ENCODE results near the gene IGFBP1. TPM values are rescaled to one million over a fixed set of nuclear protein-coding genes. Genes with fewer than 3 reads are reported as not detected.
A peak's percentile ranks its signal among the peaks of the same experiment; 100 is the strongest.

Gene IGFBP1
- total and polyA plus RNA-seq, 2 of the 13 experiments (the other 11 are each of a cell fraction or from before 2014, with no cell fraction given), result 5.4 to 885 TPM

DNA sequence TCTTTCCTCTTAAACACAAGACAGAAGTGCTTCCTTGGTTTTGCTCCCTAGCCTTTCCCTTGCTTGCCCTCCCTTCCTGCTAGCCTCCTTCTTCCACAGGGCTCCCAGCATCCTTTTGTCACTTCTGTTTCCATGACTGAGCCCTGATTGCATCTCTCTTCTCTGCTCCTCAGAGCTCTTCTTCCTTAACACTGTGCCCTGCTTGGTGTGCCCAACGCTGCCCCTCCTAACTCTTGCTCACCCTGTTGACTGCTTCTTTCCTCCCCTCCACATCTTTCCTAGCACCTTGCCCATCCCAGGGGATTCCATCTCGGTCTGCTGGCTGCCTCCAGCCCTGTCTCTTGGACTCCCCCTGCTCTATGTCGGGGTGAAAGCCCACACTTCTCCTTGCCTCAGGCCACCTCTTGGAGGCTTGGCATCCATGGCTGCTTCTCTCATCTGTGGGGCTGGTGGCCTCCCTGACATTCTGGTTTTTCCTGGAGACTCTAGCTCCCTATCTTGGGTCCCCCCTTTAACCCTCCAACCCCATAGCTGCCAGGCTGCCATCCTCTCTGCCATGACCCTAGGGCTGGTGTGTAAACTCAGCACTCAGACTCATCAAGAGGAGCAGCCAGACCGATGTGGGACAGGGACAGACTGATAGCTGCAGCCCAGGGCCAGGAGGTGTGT lies 5.8 kb downstream of the IGFBP1 start (continued):
- TF ChIP-seq ZNF317 (CRISPR knock-in tag; IDR thresholded peaks at IDR 0.05) (no peak), MAZ (IDR thresholded peaks at IDR 0.05; ENCODE audit: borderline replicate concordance, low read depth, low read length) (no peak), MAZ (CRISPR knock-in tag; IDR thresholded peaks at IDR 0.05; ENCODE audit: low read depth) (no peak; the same call in 1 of the 2 replicates), FIP1L1 (IDR thresholded peaks at IDR 0.05; ENCODE audit: borderline replicate concordance, insufficient read depth, low read depth, low read length) (no peak), ZNF776 (CRISPR knock-in tag; IDR thresholded peaks at IDR 0.05) (no peak), ZNF547 (CRISPR knock-in tag; IDR thresholded peaks at IDR 0.05) (no peak; the same call in 1 of the 2 replicates), NFE2 (CRISPR knock-in tag; IDR thresholded peaks at IDR 0.05) (no peak), RNF2 (conservative IDR thresholded peaks at IDR 0.05; ENCODE audit: low read depth) (no peak), SMAD3 (CRISPR knock-in tag; IDR thresholded peaks at IDR 0.05) (peak; percentile 29; the same call in 1 of the 2 replicates)
- TF ChIP-seq, protein P1, sequence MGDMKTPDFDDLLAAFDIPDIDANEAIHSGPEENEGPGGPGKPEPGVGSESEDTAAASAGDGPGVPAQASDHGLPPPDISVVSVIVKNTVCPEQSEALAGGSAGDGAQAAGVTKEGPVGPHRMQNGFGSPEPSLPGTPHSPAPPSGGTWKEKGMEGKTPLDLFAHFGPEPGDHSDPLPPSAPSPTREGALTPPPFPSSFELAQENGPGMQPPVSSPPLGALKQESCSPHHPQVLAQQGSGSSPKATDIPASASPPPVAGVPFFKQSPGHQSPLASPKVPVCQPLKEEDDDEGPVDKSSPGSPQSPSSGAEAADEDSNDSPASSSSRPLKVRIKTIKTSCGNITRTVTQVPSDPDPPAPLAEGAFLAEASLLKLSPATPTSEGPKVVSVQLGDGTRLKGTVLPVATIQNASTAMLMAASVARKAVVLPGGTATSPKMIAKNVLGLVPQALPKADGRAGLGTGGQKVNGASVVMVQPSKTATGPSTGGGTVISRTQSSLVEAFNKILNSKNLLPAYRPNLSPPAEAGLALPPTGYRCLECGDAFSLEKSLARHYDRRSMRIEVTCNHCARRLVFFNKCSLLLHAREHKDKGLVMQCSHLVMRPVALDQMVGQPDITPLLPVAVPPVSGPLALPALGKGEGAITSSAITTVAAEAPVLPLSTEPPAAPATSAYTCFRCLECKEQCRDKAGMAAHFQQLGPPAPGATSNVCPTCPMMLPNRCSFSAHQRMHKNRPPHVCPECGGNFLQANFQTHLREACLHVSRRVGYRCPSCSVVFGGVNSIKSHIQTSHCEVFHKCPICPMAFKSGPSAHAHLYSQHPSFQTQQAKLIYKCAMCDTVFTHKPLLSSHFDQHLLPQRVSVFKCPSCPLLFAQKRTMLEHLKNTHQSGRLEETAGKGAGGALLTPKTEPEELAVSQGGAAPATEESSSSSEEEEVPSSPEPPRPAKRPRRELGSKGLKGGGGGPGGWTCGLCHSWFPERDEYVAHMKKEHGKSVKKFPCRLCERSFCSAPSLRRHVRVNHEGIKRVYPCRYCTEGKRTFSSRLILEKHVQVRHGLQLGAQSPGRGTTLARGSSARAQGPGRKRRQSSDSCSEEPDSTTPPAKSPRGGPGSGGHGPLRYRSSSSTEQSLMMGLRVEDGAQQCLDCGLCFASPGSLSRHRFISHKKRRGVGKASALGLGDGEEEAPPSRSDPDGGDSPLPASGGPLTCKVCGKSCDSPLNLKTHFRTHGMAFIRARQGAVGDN (CRISPR knock-in tag; IDR thresholded peaks at IDR 0.05), result peak; percentile 77
- TF ChIP-seq, protein P2, sequence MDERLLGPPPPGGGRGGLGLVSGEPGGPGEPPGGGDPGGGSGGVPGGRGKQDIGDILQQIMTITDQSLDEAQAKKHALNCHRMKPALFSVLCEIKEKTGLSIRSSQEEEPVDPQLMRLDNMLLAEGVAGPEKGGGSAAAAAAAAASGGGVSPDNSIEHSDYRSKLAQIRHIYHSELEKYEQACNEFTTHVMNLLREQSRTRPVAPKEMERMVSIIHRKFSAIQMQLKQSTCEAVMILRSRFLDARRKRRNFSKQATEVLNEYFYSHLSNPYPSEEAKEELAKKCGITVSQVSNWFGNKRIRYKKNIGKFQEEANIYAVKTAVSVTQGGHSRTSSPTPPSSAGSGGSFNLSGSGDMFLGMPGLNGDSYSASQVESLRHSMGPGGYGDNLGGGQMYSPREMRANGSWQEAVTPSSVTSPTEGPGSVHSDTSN (CRISPR knock-in tag; IDR thresholded peaks at IDR 0.05), result peak; percentile 32; the same call in 1 of the 2 replicates
- TF ChIP-seq, protein P3, sequence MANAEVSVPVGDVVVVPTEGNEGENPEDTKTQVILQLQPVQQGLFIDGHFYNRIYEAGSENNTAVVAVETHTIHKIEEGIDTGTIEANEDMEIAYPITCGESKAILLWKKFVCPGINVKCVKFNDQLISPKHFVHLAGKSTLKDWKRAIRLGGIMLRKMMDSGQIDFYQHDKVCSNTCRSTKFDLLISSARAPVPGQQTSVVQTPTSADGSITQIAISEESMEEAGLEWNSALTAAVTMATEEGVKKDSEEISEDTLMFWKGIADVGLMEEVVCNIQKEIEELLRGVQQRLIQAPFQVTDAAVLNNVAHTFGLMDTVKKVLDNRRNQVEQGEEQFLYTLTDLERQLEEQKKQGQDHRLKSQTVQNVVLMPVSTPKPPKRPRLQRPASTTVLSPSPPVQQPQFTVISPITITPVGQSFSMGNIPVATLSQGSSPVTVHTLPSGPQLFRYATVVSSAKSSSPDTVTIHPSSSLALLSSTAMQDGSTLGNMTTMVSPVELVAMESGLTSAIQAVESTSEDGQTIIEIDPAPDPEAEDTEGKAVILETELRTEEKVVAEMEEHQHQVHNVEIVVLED (CRISPR knock-in tag; IDR thresholded peaks at IDR 0.05; ENCODE audit: borderline replicate concordance), result peak; percentile 2; the same call in 1 of the 2 replicates
- TF ChIP-seq, protein P4, sequence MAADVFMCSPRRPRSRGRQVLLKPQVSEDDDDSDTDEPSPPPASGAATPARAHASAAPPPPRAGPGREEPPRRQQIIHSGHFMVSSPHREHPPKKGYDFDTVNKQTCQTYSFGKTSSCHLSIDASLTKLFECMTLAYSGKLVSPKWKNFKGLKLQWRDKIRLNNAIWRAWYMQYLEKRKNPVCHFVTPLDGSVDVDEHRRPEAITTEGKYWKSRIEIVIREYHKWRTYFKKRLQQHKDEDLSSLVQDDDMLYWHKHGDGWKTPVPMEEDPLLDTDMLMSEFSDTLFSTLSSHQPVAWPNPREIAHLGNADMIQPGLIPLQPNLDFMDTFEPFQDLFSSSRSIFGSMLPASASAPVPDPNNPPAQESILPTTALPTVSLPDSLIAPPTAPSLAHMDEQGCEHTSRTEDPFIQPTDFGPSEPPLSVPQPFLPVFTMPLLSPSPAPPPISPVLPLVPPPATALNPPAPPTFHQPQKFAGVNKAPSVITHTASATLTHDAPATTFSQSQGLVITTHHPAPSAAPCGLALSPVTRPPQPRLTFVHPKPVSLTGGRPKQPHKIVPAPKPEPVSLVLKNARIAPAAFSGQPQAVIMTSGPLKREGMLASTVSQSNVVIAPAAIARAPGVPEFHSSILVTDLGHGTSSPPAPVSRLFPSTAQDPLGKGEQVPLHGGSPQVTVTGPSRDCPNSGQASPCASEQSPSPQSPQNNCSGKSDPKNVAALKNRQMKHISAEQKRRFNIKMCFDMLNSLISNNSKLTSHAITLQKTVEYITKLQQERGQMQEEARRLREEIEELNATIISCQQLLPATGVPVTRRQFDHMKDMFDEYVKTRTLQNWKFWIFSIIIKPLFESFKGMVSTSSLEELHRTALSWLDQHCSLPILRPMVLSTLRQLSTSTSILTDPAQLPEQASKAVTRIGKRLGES (CRISPR knock-in tag; IDR thresholded peaks at IDR 0.05; ENCODE audit: borderline replicate concordance), result no peak
- TF ChIP-seq, protein P5, sequence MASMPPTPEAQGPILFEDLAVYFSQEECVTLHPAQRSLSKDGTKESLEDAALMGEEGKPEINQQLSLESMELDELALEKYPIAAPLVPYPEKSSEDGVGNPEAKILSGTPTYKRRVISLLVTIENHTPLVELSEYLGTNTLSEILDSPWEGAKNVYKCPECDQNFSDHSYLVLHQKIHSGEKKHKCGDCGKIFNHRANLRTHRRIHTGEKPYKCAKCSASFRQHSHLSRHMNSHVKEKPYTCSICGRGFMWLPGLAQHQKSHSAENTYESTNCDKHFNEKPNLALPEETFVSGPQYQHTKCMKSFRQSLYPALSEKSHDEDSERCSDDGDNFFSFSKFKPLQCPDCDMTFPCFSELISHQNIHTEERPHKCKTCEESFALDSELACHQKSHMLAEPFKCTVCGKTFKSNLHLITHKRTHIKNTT (CRISPR knock-in tag; IDR thresholded peaks at IDR 0.05), result no peak
- TF ChIP-seq, protein P6, sequence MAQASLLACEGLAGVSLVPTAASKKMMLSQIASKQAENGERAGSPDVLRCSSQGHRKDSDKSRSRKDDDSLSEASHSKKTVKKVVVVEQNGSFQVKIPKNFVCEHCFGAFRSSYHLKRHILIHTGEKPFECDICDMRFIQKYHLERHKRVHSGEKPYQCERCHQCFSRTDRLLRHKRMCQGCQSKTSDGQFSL (CRISPR knock-in tag; IDR thresholded peaks at IDR 0.05), result no peak

Data from HepG2 (cell line).